Measurements from ENCODE around the gene RC3H2.
"Not testable (repeated sequence)": the region's sequence is repeated elsewhere in the genome, so short reads cannot be mapped to it uniquely, and the experiment has no call there.

The RC3H2 gene

DNA sequence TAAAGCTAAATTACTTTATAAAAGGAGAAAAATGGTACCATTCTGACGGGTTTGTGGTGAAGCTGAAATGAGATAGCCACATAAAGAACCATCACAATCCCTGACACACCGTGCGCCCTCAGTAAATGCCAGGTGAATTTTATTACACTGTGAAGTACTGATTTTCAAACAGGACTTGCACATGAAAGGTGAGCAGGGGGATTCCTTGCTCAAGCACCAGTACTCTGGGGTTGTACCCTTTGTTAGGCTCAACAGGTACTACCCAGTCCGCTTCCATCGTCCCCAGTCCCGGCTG is 35.2 kb upstream of the RC3H2 start:
- peaks cover 13% of the 10 kb centered on the region for H3K36me3 Mint-ChIP-seq (ENCODE audit: insufficient read depth)
- H3K4me1 Mint-ChIP-seq (ENCODE audit: low read depth in 2 of 2), result peaks cover 16 to 25% of the 10 kb centered on the region in 2 donors
- no peaks in the 10 kb centered on the region for H3K9me3 Mint-ChIP-seq
- ATAC-seq (replicated peaks), result no peak
- peak overlapping the region; percentile 92 to 93 for H3K4me3 Mint-ChIP-seq
- H3K27ac Mint-ChIP-seq, result peak overlapping the region; percentile 94 to 95
- H3K27me3 Mint-ChIP-seq, result no peaks in the 10 kb centered on the region
- DNase-seq, result no peak

GRCh38 chr9:122939601-122940000 is 34.4 kb upstream of the RC3H2 start:
- DNase-seq, result no peak
- Mint-ChIP-seq H3K27me3 (no peaks in the 10 kb centered on the region), H3K4me1 (ENCODE audit: low read depth in 2 of 2) (peaks cover 14 to 27% of the 10 kb centered on the region in 2 donors), H3K27ac (peak overlapping the region in 1 of 2 donors; percentile 46), H3K4me3 (peak overlapping the region in 1 of 2 donors; percentile 51), H3K36me3 (ENCODE audit: insufficient read depth) (peaks cover 15% of the 10 kb centered on the region), H3K9me3 (no peaks in the 10 kb centered on the region)
- no peak for ATAC-seq (replicated peaks)

GRCh38 chr9:122936883-122937282 is 31.7 kb upstream of the RC3H2 start:
- H3K27me3 Mint-ChIP-seq, result no peaks in the 10 kb centered on the region

DNA sequence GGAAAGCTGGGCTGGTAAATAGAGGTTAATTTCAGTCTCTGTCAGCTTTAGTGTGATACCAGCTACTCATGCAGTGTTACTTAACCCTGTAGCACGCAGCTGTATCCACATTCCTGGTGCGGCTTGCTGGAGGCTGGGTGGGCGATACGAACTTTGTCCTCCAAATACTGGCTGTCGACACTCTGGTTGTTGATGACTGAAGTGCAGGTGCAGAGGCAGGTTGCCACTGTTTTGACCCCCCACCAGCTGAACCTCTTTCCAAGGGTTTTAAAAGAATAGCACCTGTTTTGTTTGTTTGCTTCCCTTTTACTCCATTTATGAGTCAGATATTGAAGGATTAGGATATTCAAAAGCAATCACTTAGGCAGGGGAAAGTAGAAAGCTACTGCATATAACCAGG is 31.3 kb upstream of the RC3H2 start:
- Mint-ChIP-seq H3K27ac (no peak overlapping the region), H3K36me3 (ENCODE audit: insufficient read depth) (peaks cover 17% of the 10 kb centered on the region), H3K9me3 (no peaks in the 10 kb centered on the region), H3K27me3 (no peaks in the 10 kb centered on the region), H3K4me3 (no peak overlapping the region), H3K4me1 (ENCODE audit: low read depth in 2 of 2) (peaks cover 15 to 31% of the 10 kb centered on the region in 2 donors)
- ATAC-seq (replicated peaks) (no peak), DNase-seq (no peak)

More at GRCh38 chr9:122936883-122937282, 31.7 kb upstream of the RC3H2 start:
- no peaks in the 10 kb centered on the region for H3K9me3 Mint-ChIP-seq
- peaks cover 19 to 34% of the 10 kb centered on the region in 2 donors for H3K4me1 Mint-ChIP-seq (ENCODE audit: low read depth in 2 of 2)
- H3K27ac Mint-ChIP-seq, result no peak overlapping the region
- no peak overlapping the region for H3K4me3 Mint-ChIP-seq
- H3K36me3 Mint-ChIP-seq (ENCODE audit: insufficient read depth), result peaks cover 20% of the 10 kb centered on the region
- no peak for ATAC-seq (replicated peaks)
- no peak for DNase-seq

DNA sequence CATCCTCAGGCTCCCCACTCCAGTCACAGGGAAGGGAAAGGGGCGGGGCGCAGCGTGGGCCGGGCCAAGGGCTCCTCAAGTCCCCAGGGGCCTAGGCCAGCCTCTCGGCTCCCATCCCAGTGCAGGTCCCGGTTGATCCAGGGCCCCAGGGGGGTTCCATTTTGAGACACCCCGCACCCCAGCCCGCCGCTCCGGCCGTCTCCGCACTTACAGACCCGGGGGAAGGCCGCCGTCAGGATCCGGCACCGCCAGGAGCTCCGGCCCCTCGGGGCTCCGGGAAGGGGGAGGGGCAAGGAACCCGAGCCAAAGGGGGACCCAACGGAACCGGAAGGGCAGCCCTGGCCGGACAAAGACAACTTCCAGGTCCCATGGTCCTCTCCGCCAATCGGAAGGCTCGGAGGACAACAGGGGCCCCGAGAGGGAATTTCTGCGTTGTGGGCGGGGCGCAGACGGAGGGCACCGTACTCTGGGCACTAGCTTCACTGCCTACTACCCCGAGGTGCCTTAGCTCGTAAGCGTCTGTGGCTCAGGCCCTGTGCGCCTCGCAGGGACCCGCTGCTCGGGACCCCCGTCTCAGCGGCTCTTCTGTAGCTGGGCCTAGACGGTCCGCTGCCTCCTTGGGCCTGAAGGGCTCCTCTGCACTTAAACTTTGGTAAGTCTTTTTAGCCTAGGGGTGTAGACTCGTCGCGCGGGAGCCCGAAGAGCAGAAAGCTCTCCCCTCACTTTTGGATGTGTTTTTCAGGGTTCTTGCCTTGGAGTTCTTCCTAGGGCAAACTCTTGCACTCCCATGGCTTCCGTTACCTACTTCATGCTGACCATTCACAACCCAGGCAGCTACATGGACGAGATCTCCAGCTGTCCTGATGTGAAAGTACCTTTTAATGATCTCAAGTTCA is 26.3 kb upstream of the RC3H2 start, which contains the start of gene ZBTB26:
Gene ZBTB26 (minus strand): TSS at position 287 of the 896 bp plus-strand sequence. CDS start 11,578 bp downstream, outside the sequence.
- Mint-ChIP-seq H3K4me1 (ENCODE audit: low read depth in 2 of 2) (peaks cover 9 to 20% of the 10 kb centered on the region in 2 donors), H3K36me3 (ENCODE audit: insufficient read depth) (peaks cover 8% of the 10 kb centered on the region), H3K4me3 (no peak within 1 kb of the TSS), H3K9me3 (no peaks in the 10 kb centered on the region), H3K27ac (no peak within 1 kb of the TSS), H3K27me3 (no peaks in the 10 kb centered on the region)
- peak; percentile 97 for ATAC-seq (replicated peaks)
- peak; percentile 84 to 89 (median 87) for DNase-seq

DNA sequence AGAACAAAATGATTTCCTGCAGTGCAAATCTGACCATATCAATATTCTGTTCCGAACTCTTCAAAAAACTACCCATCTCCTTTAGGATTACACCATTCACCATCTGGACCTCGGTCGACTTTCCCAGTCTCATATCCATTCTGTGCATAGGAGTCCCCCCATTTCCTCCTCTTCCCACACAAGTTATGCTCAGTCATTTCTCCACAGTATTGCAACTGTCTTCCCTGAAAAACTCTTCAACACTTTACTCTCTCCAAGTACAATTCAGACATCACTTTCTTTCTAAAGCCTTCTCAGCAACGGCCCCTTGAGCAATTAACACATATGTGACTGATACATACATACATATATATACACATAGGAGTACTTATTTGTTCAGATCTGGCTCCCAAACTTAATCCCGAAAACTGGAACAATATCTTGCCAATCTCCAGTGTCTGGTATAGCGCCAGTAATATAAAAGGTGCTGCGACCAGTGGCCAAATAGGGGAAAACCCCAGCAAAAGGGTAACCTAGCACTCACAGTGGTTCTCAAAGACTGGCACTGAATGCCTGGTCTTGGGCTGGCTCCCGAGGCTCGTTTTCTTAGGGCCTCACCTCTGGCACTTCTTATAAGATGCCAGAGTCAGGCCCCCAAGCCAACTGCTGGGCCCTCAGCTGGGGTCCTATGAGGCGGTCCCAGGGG is 25.5 kb upstream of the RC3H2 start:
- Mint-ChIP-seq H3K4me1 (ENCODE audit: low read depth in 2 of 2) (peaks cover 9 to 20% of the 10 kb centered on the region in 2 donors), H3K27me3 (no peaks in the 10 kb centered on the region), H3K4me3 (no peak overlapping the region), H3K36me3 (ENCODE audit: insufficient read depth) (peaks cover 8% of the 10 kb centered on the region), H3K9me3 (no peaks in the 10 kb centered on the region), H3K27ac (no peak overlapping the region)
- ATAC-seq (replicated peaks) (peak; percentile 21), DNase-seq (no peak)

DNA sequence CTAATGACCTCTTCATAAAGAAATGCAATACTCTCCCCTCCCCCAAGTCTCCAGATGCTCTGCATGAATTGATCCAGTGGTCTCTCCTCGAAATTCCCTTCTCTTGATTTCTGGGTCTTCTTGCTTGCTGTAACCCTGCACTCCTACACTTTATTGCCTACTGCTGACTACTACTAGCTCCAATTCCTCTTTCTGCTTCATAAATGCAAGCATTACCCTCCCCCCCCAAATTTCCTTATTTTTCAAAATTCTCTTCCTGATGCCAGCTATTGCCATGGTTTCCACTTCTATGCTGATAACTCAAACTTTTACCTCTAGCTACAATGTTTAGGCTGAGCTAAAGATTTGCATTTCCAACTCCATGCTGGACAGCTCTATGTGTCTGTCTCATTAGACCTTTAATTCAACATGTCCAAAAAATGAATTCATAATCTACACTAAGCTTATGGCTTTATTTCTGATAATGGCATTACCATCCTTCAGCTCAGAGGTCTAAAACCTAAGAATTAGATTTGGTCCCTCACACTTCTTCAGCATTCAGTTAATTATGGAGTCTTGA is 24.7 kb upstream of the RC3H2 start:
- DNase-seq, result no peak

DNA sequence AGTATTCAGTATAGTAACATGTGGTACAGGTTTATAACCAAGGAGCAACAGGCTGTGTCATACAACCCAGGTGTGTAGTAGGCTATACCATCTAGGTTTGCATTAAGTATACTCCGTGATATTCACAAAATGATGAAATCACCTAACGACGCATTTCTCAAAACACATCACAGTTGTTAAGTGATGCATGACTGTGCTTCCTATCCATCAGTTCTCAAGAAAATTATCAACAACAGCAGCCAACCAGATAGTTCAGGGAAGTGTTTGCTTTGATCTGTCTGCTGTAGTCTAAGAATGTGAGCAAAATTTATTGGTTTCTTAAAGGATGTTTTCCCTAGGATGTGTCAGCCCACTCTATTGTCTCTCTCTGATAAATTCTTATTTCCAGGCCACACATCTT is 18.8 kb upstream of the RC3H2 start:
- H3K4me1 Mint-ChIP-seq (ENCODE audit: low read depth in 2 of 2), result peaks cover 0 to 12% of the 10 kb centered on the region in 2 donors
- H3K4me3 Mint-ChIP-seq, result no peak overlapping the region
- H3K27me3 Mint-ChIP-seq, result no peaks in the 10 kb centered on the region
- DNase-seq, result no peak
- no peaks in the 10 kb centered on the region for H3K9me3 Mint-ChIP-seq
- peaks cover 10% of the 10 kb centered on the region for H3K36me3 Mint-ChIP-seq (ENCODE audit: insufficient read depth)
- H3K27ac Mint-ChIP-seq, result no peak overlapping the region
- no peak for ATAC-seq (replicated peaks)

More for the DNA sequence above, 24.7 kb upstream of the RC3H2 start:
- H3K9me3 Mint-ChIP-seq, result no peaks in the 10 kb centered on the region
- H3K36me3 Mint-ChIP-seq (ENCODE audit: insufficient read depth), result peaks cover 6% of the 10 kb centered on the region
- H3K4me1 Mint-ChIP-seq (ENCODE audit: low read depth in 2 of 2), result peaks cover 9 to 14% of the 10 kb centered on the region in 2 donors
- H3K27ac Mint-ChIP-seq, result no peak overlapping the region
- ATAC-seq (replicated peaks), result no peak
- H3K4me3 Mint-ChIP-seq, result no peak overlapping the region
- H3K27me3 Mint-ChIP-seq, result no peaks in the 10 kb centered on the region

DNA sequence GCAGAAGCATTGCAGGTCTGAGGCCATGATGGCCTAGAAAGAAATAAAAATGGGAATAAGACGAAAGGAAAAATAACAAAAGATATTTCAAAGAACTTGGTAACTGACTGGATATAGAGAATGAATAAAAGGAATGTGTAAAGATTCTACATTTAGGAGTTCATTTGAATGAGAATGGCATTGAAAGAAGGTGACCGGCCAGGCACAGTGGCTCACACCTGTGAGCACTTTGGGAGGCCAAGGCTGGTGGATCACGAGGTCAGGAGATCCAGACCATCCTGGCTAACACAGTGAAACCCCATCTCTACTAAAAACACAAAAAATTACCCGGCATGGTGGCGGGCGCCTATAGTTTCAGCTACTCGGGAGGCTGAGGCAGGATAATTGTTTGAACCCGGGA is 17.6 kb upstream of the RC3H2 start:
- no peak for ATAC-seq (replicated peaks)
- Mint-ChIP-seq H3K4me3 (no peak overlapping the region), H3K27me3 (no peaks in the 10 kb centered on the region), H3K27ac (no peak overlapping the region), H3K9me3 (no peaks in the 10 kb centered on the region), H3K4me1 (ENCODE audit: low read depth in 2 of 2) (peaks cover 0 to 12% of the 10 kb centered on the region in 2 donors), H3K36me3 (ENCODE audit: insufficient read depth) (peaks cover 10% of the 10 kb centered on the region)
- DNase-seq, result no peak

- Mint-ChIP-seq H3K4me1 (ENCODE audit: low read depth in 2 of 2) (peaks cover 1 to 7% of the 10 kb centered on the region in 2 donors), H3K27ac (no peak overlapping the region), H3K27me3 (no peaks in the 10 kb centered on the region), H3K36me3 (ENCODE audit: insufficient read depth) (peaks cover 19% of the 10 kb centered on the region), H3K9me3 (no peaks in the 10 kb centered on the region), H3K4me3 (no peak overlapping the region)
- DNase-seq, result no peak
- no peak for ATAC-seq (replicated peaks)
Observed at GRCh38 chr9:122918310-122918709, 13.2 kb upstream of the RC3H2 start.

DNA sequence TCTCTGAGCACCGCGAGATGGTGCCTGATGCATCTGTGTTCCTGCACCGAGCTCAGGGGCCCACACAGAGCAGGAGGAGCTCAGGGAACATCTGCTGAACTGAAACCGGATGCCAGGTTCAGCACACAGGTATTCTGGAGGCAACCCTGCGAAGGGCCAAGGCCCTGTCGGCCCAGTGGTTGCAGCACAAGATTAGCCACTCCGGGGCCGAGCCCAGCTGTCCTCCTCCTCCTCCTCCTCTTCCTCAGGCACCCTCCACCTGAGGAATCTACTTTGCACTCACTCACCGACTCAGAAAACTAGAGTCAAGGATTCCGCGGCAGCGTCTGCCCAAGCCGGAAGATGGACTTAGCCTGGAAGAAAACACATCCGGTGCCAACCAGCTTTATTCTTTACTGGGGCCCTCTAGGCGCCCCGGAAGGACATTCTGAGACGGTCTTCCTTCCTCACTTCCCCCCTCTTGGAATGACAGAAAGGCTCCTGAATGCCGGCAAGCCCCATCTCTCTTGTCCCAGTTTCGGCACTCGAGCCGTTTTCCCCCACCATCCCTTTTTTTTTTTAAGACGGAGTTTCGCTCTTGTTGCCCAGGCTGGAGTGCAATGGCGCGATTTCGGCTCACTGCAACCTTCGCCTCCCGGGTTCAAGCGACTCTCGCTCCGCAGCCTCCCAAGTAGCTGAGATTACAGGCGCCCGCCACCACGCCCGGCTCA is 8.0 kb upstream of the RC3H2 start, which contains the start of gene ZBTB6:
Gene ZBTB6 (minus strand): TSS at position 360 of the 710 bp plus-strand sequence. CDS start 1,251 bp downstream, outside the sequence.
- DNase-seq, result peak; percentile 59 to 65 (median 63)
- peak; percentile 96 for ATAC-seq (replicated peaks)
- Mint-ChIP-seq H3K36me3 (ENCODE audit: insufficient read depth) (peaks cover 50% of the 10 kb centered on the region), H3K27me3 (no peaks in the 10 kb centered on the region), H3K9me3 (no peaks in the 10 kb centered on the region), H3K4me1 (ENCODE audit: low read depth in 2 of 2) (peaks cover 19 to 25% of the 10 kb centered on the region in 2 donors), H3K4me3 (peak within 1 kb of the TSS; percentile 90 to 96), H3K27ac (peak within 1 kb of the TSS; percentile 96 to 98)

DNA sequence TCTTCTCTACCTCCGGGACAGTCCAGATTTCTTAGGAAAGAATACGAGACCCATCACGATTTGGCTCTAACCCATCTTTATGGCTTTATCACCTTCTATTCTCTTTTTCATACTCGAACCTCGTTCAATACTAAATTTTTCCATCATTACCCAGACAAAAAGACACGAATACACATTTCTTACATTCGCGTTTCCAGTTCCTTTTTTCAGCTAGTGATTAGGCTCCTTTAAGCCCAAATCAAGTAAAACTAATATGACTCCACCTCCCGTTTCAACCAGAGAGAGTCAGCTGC is 7.5 kb upstream of the RC3H2 start:
- H3K36me3 Mint-ChIP-seq (ENCODE audit: insufficient read depth), result peaks cover 55% of the 10 kb centered on the region
- H3K27me3 Mint-ChIP-seq, result no peaks in the 10 kb centered on the region
- H3K9me3 Mint-ChIP-seq, result no peaks in the 10 kb centered on the region
- peak overlapping the region; percentile 96 to 98 for H3K27ac Mint-ChIP-seq
- DNase-seq, result no peak
- peaks cover 19 to 30% of the 10 kb centered on the region in 2 donors for H3K4me1 Mint-ChIP-seq (ENCODE audit: low read depth in 2 of 2)
- peak overlapping the region; percentile 90 to 96 for H3K4me3 Mint-ChIP-seq
- ATAC-seq (replicated peaks), result no peak

- H3K4me3 Mint-ChIP-seq; ATAC-seq (replicated peaks); H3K27ac Mint-ChIP-seq; H3K9me3 Mint-ChIP-seq; H3K27me3 Mint-ChIP-seq; DNase-seq: not testable (repeated sequence)
- Mint-ChIP-seq H3K36me3 (ENCODE audit: insufficient read depth) (peaks cover 46% of the 10 kb centered on the region), H3K4me1 (ENCODE audit: low read depth in 2 of 2) (peaks cover 15 to 31% of the 10 kb centered on the region in 2 donors)
Observed at GRCh38 chr9:122906122-122906521, 963 bp upstream of the RC3H2 start.

All from effector memory CD8-positive, alpha-beta T cell (primary cell).